Left lung (tissue), 10 donors: ENCODE measurements around the gene SP2. TPM values are rescaled to one million over a fixed set of nuclear protein-coding genes. Genes with fewer than 3 reads are reported as not detected.

Experiments
- ATAC-seq: fragments of 200-7000 bp; cut with Tn5 transposase; one replicate; pipeline ENCODE4 v1.9.1; 2020; ENCODE audit warnings: moderate library complexity
- DNase-seq, 4 donors: peaks; one replicate each; pipeline ENCODE4 v3.0.0-alpha.2; 2013 to 2020
- H3K27ac ChIP-seq, 2 donors: fragments of 200-600 bp; sonication (generic) in 1 of 2; one replicate each; pipeline versions ENCODE4 v1.5.0 to v1.8.0; 2020 to 2021
- H3K27me3 ChIP-seq, 2 donors: fragments of 200-600 bp; sonication (generic) in 1 of 2; one replicate each; pipeline versions ENCODE4 v1.5.0 to v1.8.0; 2020 to 2021
- H3K36me3 ChIP-seq, 2 donors: fragments of 200-600 bp; sonication (generic) in 1 of 2; one replicate each; pipeline versions ENCODE4 v1.5.0 to v1.8.0; 2020 to 2021
- H3K4me1 ChIP-seq, 2 donors: fragments of 200-600 bp; one replicate each; pipeline ENCODE4 v1.8.0; 2021
- H3K4me3 ChIP-seq, 2 donors: fragments of 200-600 bp; sonication (generic) in 1 of 2; one replicate each; pipeline versions ENCODE4 v1.5.0 to v1.8.0; 2020 to 2021; ENCODE audit warnings: mild to moderate bottlenecking in 1 of 2
- H3K9me3 ChIP-seq, 2 donors: fragments of 200-600 bp; sonication (generic) in 1 of 2; one replicate each; pipeline versions ENCODE4 v1.5.0 to v1.8.0; 2020 to 2021
- intact Hi-C, 2 donors: fragments of 100-400 bp; cut with DNase I; formaldehyde crosslinking; loops; one replicate each; pipeline versions ENCODE4 v1.11.2 to v1.14.2; 2022
- polyA plus RNA-seq, 6 donors: library from polyadenylated mRNA; unstranded; fragments of 120-200 nt; gene quantifications; one replicate each; pipeline ENCODE4 v1.2.1, GENCODE V29; 2013; ENCODE audit not compliant: insufficient read length in 6 of 6
- total RNA-seq, 2 donors: library from RNA; stranded (reverse); fragmentation: NEBNext Ultra II Directional; extraction: Animal tissue kit (Norgen Biotek cat#: 25700); gene quantifications; one replicate each; pipeline ENCODE4 v1.2.1, GENCODE V29; 2021
- TF ChIP-seq, protein P1 (sequence below), 2 donors: fragments of 200-600 bp; sonication (generic) in 1 of 2; IDR thresholded peaks; one replicate each; pipeline versions ENCODE4 v1.5.0 to v1.8.0; 2021; ENCODE audit warnings: antibody characterized with exemption in 2 of 2
- donor health status: DM: no; HTN: yes; CAD: no.
- donor health status: DM: no; HTN: no; CAD: no.

Gene SP2
- total and polyA plus RNA-seq, 8 donors = 14.2 to 23.0 (median 21.8) TPM

GRCh38 chr17:47871048-47871447, 25.0 kb upstream of the SP2 start:
- H3K36me3 ChIP-seq = no peaks in the 10 kb centered on the region
- TF ChIP-seq, protein P1, sequence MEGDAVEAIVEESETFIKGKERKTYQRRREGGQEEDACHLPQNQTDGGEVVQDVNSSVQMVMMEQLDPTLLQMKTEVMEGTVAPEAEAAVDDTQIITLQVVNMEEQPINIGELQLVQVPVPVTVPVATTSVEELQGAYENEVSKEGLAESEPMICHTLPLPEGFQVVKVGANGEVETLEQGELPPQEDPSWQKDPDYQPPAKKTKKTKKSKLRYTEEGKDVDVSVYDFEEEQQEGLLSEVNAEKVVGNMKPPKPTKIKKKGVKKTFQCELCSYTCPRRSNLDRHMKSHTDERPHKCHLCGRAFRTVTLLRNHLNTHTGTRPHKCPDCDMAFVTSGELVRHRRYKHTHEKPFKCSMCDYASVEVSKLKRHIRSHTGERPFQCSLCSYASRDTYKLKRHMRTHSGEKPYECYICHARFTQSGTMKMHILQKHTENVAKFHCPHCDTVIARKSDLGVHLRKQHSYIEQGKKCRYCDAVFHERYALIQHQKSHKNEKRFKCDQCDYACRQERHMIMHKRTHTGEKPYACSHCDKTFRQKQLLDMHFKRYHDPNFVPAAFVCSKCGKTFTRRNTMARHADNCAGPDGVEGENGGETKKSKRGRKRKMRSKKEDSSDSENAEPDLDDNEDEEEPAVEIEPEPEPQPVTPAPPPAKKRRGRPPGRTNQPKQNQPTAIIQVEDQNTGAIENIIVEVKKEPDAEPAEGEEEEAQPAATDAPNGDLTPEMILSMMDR (IDR thresholded peaks at IDR 0.05) = no peak
- H3K4me1 ChIP-seq = peaks cover 0 to 4% of the 10 kb centered on the region in 2 donors
- no peak for ATAC-seq
- peaks cover 0 to 68% of the 10 kb centered on the region in 2 donors for H3K27me3 ChIP-seq
- intact Hi-C loops = no loop called here
- no peak overlapping the region for H3K4me3 ChIP-seq
- H3K27ac ChIP-seq = no peak overlapping the region
- no peak for DNase-seq
- no peaks in the 10 kb centered on the region for H3K9me3 ChIP-seq

- Histone ChIP-seq H3K4me3 (no peak overlapping the region), H3K4me1 (peaks cover 0 to 4% of the 10 kb centered on the region in 2 donors), H3K9me3 (no peaks in the 10 kb centered on the region), H3K27me3 (peaks cover 0 to 70% of the 10 kb centered on the region in 2 donors), H3K27ac (no peak overlapping the region), H3K36me3 (no peaks in the 10 kb centered on the region)
- intact Hi-C loops = no loop called here
- no peak for DNase-seq
- TF ChIP-seq, protein P1 (IDR thresholded peaks at IDR 0.05) = no peak
- ATAC-seq = peak; percentile 41
These were observed 23.9 kb upstream of the SP2 start for GRCh38 chr17:47872019-47872650.

GRCh38 chr17:47872651-47873161, 23.3 kb upstream of the SP2 start:
- no peaks in the 10 kb centered on the region for H3K36me3 ChIP-seq
- no peak overlapping the region for H3K27ac ChIP-seq
- H3K27me3 ChIP-seq = peaks cover 0 to 73% of the 10 kb centered on the region in 2 donors
- intact Hi-C loops = no loop called here
- DNase-seq = no peak
- no peak overlapping the region for H3K4me3 ChIP-seq
- peaks cover 0 to 4% of the 10 kb centered on the region in 2 donors for H3K4me1 ChIP-seq
- no peaks in the 10 kb centered on the region for H3K9me3 ChIP-seq
- peak; percentile 12 for ATAC-seq
- TF ChIP-seq, protein P1 (IDR thresholded peaks at IDR 0.05) = no peak

DNA sequence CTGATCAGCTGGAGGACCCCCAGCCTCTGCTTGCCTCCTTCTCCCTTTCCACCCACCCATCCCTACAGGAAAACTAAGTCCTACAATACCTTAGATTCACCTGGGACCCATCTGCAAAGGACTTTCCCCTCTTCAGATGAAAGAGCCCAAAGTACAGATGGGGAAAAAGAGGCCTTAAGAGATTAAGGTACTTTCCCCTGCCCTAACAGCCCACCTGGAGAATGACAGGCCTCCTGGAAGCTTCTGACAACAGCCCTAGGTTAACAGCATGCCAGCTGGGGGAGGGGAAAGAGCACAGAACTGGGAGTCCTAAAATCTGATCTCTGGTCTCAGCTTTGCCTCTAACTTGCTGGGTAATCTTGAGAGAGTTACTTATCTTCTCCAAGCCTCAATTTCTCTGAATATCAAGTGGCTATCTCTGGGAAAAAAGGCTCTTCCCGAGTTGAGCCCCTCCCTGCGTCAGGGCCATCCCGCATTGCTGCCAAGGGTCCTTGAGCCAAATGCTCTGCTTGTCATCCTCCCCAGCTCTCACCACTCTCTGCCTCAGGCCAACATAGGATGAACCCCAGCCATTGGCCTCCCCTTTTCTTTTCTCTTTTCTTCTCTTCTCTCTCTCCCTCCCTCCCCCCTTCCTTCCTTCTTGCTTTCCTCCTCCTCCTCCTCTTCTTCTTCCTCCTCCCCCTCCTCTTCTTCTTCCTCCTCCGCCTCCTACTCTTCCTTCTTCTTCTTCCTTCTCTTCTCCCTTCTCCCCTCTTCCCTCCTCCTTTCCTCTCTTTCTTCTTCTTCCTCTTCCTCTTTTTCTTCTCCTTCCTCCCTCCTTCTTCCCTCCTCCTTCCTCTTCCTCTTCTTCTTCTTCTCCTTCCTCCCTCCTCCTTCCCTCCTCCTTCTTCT, 22.6 kb upstream of the SP2 start:
- no peaks in the 10 kb centered on the region for H3K9me3 ChIP-seq
- no peak for ATAC-seq
- intact Hi-C loops = no loop called here
- TF ChIP-seq, protein P1 (IDR thresholded peaks at IDR 0.05) = no peak
- H3K36me3 ChIP-seq = no peaks in the 10 kb centered on the region
- peaks cover 0 to 4% of the 10 kb centered on the region in 2 donors for H3K4me1 ChIP-seq
- no peak overlapping the region for H3K27ac ChIP-seq
- no peak overlapping the region for H3K4me3 ChIP-seq
- DNase-seq = no peak
- H3K27me3 ChIP-seq = peaks cover 0 to 67% of the 10 kb centered on the region in 2 donors
